ENCODE results near the gene NCR2. TPM values are rescaled to one million over a fixed set of nuclear protein-coding genes. Genes with fewer than 3 reads are reported as not detected.

Gene NCR2
- total RNA-seq, 1 experiment from 2014 or later, result not detected

DNA sequence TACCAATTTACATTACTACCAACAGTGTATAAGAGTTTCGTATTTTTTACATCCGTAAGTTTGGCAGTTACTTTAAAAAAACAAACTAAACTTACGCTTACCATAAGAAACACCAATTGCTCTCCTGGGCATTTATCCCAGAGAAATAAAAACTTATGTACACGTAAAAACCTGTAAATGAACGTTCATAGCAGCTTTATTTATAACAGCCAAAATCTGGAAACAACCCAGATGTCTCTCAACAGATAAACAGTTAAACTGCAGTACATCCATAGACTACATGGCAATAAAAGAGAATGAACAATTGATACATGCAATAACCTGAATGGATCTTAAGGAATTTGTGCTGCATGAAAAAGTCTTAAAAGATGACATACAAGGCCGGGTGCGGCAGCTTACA lies 30.7 kb downstream of the NCR2 start:
- POLR2A ChIA-PET, result no interaction called here
- BruUV-seq (replicated peaks), result no TSS peak
- no peaks in the 10 kb centered on the region for H3K9me2 ChIP-seq (ENCODE audit: insufficient read depth)
- no peak overlapping the region for H3K9ac ChIP-seq (ENCODE audit: low read length)
- CTCF ChIA-PET, result interaction anchor here (1.2 kb wide), 1 partner anchor 46 kb away, joined by 3 read pairs; no protein-coding TSS in a partner anchor
- peaks cover 4% of the 10 kb centered on the region; the same call in 1 of the 2 replicates for H3K27me3 ChIP-seq (ENCODE audit: insufficient read depth, low read length)
- H3K9me3 ChIP-seq (ENCODE audit: control insufficient read depth in 1 of 2, insufficient read depth in 1 of 2, low read depth in 1 of 2, low read length in 2 of 2), result no peaks in the 10 kb centered on the region
- no peak for TF ChIP-seq POLR2A (IDR thresholded peaks at IDR 0.05; ENCODE audit: borderline replicate concordance, extremely low read depth, insufficient read depth, insufficient read length)
- TF ChIP-seq JUND (IDR thresholded peaks at IDR 0.05), result no peak
- no peak for TF ChIP-seq TCF7L2 (IDR thresholded peaks at IDR 0.05; ENCODE audit: borderline replicate concordance, extremely low read depth, insufficient read depth, insufficient read length)
- TF ChIP-seq EGR1 (IDR thresholded peaks at IDR 0.05; ENCODE audit: low read depth), result no peak
- TF ChIP-seq, protein P1, sequence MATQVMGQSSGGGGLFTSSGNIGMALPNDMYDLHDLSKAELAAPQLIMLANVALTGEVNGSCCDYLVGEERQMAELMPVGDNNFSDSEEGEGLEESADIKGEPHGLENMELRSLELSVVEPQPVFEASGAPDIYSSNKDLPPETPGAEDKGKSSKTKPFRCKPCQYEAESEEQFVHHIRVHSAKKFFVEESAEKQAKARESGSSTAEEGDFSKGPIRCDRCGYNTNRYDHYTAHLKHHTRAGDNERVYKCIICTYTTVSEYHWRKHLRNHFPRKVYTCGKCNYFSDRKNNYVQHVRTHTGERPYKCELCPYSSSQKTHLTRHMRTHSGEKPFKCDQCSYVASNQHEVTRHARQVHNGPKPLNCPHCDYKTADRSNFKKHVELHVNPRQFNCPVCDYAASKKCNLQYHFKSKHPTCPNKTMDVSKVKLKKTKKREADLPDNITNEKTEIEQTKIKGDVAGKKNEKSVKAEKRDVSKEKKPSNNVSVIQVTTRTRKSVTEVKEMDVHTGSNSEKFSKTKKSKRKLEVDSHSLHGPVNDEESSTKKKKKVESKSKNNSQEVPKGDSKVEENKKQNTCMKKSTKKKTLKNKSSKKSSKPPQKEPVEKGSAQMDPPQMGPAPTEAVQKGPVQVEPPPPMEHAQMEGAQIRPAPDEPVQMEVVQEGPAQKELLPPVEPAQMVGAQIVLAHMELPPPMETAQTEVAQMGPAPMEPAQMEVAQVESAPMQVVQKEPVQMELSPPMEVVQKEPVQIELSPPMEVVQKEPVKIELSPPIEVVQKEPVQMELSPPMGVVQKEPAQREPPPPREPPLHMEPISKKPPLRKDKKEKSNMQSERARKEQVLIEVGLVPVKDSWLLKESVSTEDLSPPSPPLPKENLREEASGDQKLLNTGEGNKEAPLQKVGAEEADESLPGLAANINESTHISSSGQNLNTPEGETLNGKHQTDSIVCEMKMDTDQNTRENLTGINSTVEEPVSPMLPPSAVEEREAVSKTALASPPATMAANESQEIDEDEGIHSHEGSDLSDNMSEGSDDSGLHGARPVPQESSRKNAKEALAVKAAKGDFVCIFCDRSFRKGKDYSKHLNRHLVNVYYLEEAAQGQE (IDR thresholded peaks at IDR 0.05; ENCODE audit: low read depth), result no peak
- H3K27ac ChIP-seq (ENCODE audit: low read depth, low read length), result no peak overlapping the region
- DNase-seq (ENCODE audit: low read depth, low spot score), result no peak
- no peaks in the 10 kb centered on the region for H3K79me2 ChIP-seq (ENCODE audit: insufficient read depth, low read length)
- ATAC-seq, result no peak
- no peak overlapping the region for H2AFZ ChIP-seq (ENCODE audit: low read depth, low read length, poor library complexity, severe bottlenecking)
- RAD21 ChIA-PET (ENCODE audit: low non-redundant PET in 1 of 2, low total read pairs in 2 of 2, uncharacterized antibody in 2 of 2, unreplicated experiment in 2 of 2), result interaction anchor here in 1 of 2 experiments (0.7 kb wide), 1 partner anchor 315 kb away, joined by 5 read pairs; no protein-coding TSS in a partner anchor
- intact Hi-C loops (cut with micrococcal nuclease), result loop anchor here (2.0 to 5.0 kb wide), 2 partner anchors 59 to 679 kb away; no protein-coding TSS in a partner anchor
- H3K4me2 ChIP-seq (ENCODE audit: low read length), result no peak overlapping the region
- H3K36me3 ChIP-seq (ENCODE audit: control insufficient read depth in 1 of 2, insufficient read depth in 2 of 2, low read length in 2 of 2), result no peaks in the 10 kb centered on the region
- peaks cover 2 to 3% of the 10 kb centered on the region in 2 experiments; a peak in 1 of 4 replicates for H3K4me1 ChIP-seq (ENCODE audit: control insufficient read depth in 1 of 2, insufficient read depth in 2 of 2, low read length in 2 of 2)
- H3K4me3 ChIP-seq (replicated peaks in 1 of 2; ENCODE audit: low read depth in 1 of 2, low read length in 2 of 2), result no peak overlapping the region
- H4K20me1 ChIP-seq (ENCODE audit: insufficient read depth), result no peaks in the 10 kb centered on the region
